ENCODE measurements around the gene PPP2R2C.

Gene PPP2R2C

GRCh38 chr4:6372649-6373525 lies 99.5 kb downstream of the PPP2R2C start:
- Histone ChIP-seq H3K36me3 (ENCODE audit: insufficient read depth, insufficient read length, low read length) (no peaks in the 10 kb centered on the region), H3K9ac (ENCODE audit: insufficient read length, low read depth) (no peak overlapping the region), H3K4me3 (ENCODE audit: insufficient read length, low read depth) (no peak overlapping the region), H3K9me3 (ENCODE audit: insufficient read depth, low read length) (no peaks in the 10 kb centered on the region), H3K4me1 (ENCODE audit: insufficient read depth, insufficient read length) (peaks cover 13% of the 10 kb centered on the region), H3K27me3 (ENCODE audit: insufficient read depth, insufficient read length) (peaks cover 9% of the 10 kb centered on the region)
- DNase-seq (ENCODE audit: low read depth, low spot score) = no peak
- TF ChIP-seq SUZ12 (IDR thresholded peaks at IDR 0.05; ENCODE audit: extremely low read depth, insufficient read depth, insufficient read length) (no peak), YY1 (IDR thresholded peaks at IDR 0.05; ENCODE audit: insufficient read depth, insufficient read length) (no peak), ZNF274 (IDR thresholded peaks at IDR 0.05; ENCODE audit: low read depth, low read length) (no peak)

GRCh38 chr4:6371812-6372211 lies 100.6 kb downstream of the PPP2R2C start:
- H3K27me3 ChIP-seq (ENCODE audit: insufficient read depth, insufficient read length) = peaks cover 9% of the 10 kb centered on the region
- peaks cover 13% of the 10 kb centered on the region for H3K4me1 ChIP-seq (ENCODE audit: insufficient read depth, insufficient read length)
- H3K4me3 ChIP-seq (ENCODE audit: insufficient read length, low read depth) = no peak overlapping the region
- no peak for DNase-seq (ENCODE audit: low read depth, low spot score)
- no peak overlapping the region for H3K9ac ChIP-seq (ENCODE audit: insufficient read length, low read depth)
- no peaks in the 10 kb centered on the region for H3K9me3 ChIP-seq (ENCODE audit: insufficient read depth, low read length)
- no peaks in the 10 kb centered on the region for H3K36me3 ChIP-seq (ENCODE audit: insufficient read depth, insufficient read length, low read length)
- TF ChIP-seq YY1 (IDR thresholded peaks at IDR 0.05; ENCODE audit: insufficient read depth, insufficient read length) = no peak
- TF ChIP-seq SUZ12 (IDR thresholded peaks at IDR 0.05; ENCODE audit: extremely low read depth, insufficient read depth, insufficient read length) = no peak
- TF ChIP-seq ZNF274 (IDR thresholded peaks at IDR 0.05; ENCODE audit: low read depth, low read length) = no peak

GRCh38 chr4:6371271-6371670 lies 101.1 kb downstream of the PPP2R2C start:
- TF ChIP-seq YY1 (IDR thresholded peaks at IDR 0.05; ENCODE audit: insufficient read depth, insufficient read length) (no peak), SUZ12 (IDR thresholded peaks at IDR 0.05; ENCODE audit: extremely low read depth, insufficient read depth, insufficient read length) (no peak), ZNF274 (IDR thresholded peaks at IDR 0.05; ENCODE audit: low read depth, low read length) (no peak)
- no peak overlapping the region for H3K9ac ChIP-seq (ENCODE audit: insufficient read length, low read depth)
- H3K4me1 ChIP-seq (ENCODE audit: insufficient read depth, insufficient read length) = peaks cover 13% of the 10 kb centered on the region
- no peak overlapping the region for H3K4me3 ChIP-seq (ENCODE audit: insufficient read length, low read depth)
- peaks cover 9% of the 10 kb centered on the region for H3K27me3 ChIP-seq (ENCODE audit: insufficient read depth, insufficient read length)
- H3K36me3 ChIP-seq (ENCODE audit: insufficient read depth, insufficient read length, low read length) = no peaks in the 10 kb centered on the region
- no peaks in the 10 kb centered on the region for H3K9me3 ChIP-seq (ENCODE audit: insufficient read depth, low read length)
- DNase-seq (ENCODE audit: low read depth, low spot score) = no peak

DNA sequence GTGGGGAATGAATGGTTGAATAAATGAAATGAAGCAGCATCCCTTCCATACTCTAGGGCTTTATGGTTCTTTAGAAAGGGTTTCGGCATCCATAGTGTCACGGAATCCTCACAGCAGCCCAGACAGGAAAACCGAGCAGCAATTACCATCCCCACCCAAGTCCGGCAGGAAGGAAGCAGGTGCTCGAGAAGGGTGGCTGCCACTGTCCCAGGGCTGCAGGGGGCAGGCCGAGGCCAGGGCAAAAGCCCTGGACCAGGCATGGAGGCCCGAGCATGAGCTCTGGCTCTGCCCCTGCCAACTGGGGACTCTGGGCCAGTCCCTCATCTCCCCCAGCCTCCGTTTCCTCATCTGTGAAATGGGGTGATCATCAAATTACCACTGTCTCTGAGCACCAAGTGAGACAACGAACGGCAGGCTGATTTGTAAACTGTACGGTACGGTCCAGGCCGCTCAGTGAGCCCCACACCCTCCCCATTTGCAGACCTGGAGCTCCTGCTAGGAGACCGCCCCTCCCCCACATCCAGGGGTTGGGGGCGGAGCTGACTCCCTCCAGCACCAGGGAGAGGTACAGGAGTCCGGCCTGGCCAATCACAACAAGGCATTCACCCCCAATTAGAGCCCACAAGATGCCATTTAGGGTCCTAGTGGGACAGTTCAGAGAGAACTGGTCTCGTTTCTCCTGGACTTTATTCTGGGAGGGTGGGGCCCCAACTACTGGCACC lies 102.3 kb downstream of the PPP2R2C start:
- Histone ChIP-seq H3K4me1 (ENCODE audit: insufficient read depth, insufficient read length) (peaks cover 18% of the 10 kb centered on the region), H3K4me3 (ENCODE audit: insufficient read length, low read depth) (no peak overlapping the region), H3K36me3 (ENCODE audit: insufficient read depth, insufficient read length, low read length) (no peaks in the 10 kb centered on the region), H3K9ac (ENCODE audit: insufficient read length, low read depth) (peak overlapping the region; percentile 33), H3K27me3 (ENCODE audit: insufficient read depth, insufficient read length) (peaks cover 9% of the 10 kb centered on the region), H3K9me3 (ENCODE audit: insufficient read depth, low read length) (no peaks in the 10 kb centered on the region)
- DNase-seq (ENCODE audit: low read depth, low spot score) = no peak
- no peak for TF ChIP-seq YY1 (IDR thresholded peaks at IDR 0.05; ENCODE audit: insufficient read depth, insufficient read length)
- no peak for TF ChIP-seq ZNF274 (IDR thresholded peaks at IDR 0.05; ENCODE audit: low read depth, low read length)

DNA sequence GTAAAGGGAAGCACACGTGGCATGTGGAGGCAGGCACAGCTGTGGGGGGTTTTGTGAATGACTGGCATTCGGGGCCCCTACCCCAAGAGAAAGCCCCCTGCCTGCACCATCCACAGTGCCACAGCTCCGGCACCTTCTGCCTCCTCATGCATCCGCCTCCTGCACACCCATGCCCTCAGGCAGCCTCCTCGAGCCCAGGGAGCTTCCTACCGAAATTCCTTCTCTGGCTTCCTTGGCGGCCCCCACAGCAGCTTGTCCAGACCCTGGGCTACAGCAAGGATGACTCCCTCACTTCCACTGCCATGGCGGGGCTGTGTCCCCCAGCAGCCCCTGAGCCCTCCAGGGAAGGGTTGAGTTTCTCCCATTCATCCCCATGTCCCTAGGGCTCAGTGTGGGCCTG lies 102.9 kb downstream of the PPP2R2C start:
- Histone ChIP-seq H3K9me3 (ENCODE audit: insufficient read depth, low read length) (no peaks in the 10 kb centered on the region), H3K4me3 (ENCODE audit: insufficient read length, low read depth) (no peak overlapping the region), H3K4me1 (ENCODE audit: insufficient read depth, insufficient read length) (peaks cover 19% of the 10 kb centered on the region), H3K36me3 (ENCODE audit: insufficient read depth, insufficient read length, low read length) (no peaks in the 10 kb centered on the region), H3K9ac (ENCODE audit: insufficient read length, low read depth) (no peak overlapping the region), H3K27me3 (ENCODE audit: insufficient read depth, insufficient read length) (peaks cover 9% of the 10 kb centered on the region)
- TF ChIP-seq ZNF274 (IDR thresholded peaks at IDR 0.05; ENCODE audit: low read depth, low read length) (no peak), SUZ12 (IDR thresholded peaks at IDR 0.05; ENCODE audit: extremely low read depth, insufficient read depth, insufficient read length) (no peak), YY1 (IDR thresholded peaks at IDR 0.05; ENCODE audit: insufficient read depth, insufficient read length) (no peak)
- no peak for DNase-seq (ENCODE audit: low read depth, low spot score)

DNA sequence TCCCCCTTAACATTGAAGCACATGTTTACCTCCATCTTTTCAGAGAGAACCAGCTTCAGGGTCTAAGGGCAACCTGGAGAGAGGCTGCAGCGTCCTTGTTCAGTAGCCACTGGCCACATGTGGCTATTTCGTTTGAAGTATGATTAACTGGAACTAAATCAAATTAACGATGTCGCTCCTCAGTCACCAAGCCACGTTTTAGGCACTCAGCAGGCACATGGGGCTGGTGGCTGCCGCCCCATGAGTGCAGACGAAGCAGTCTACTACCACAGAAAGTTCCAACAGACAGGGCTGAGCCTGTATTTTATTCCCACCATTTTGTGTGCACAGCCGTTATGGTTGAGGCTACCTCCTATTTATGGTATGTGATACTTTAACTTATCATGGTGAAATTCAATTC lies 103.4 kb downstream of the PPP2R2C start:
- DNase-seq (ENCODE audit: low read depth, low spot score) = no peak
- Histone ChIP-seq H3K27me3 (ENCODE audit: insufficient read depth, insufficient read length) (peaks cover 9% of the 10 kb centered on the region), H3K9ac (ENCODE audit: insufficient read length, low read depth) (no peak overlapping the region), H3K9me3 (ENCODE audit: insufficient read depth, low read length) (no peaks in the 10 kb centered on the region), H3K4me3 (ENCODE audit: insufficient read length, low read depth) (no peak overlapping the region), H3K36me3 (ENCODE audit: insufficient read depth, insufficient read length, low read length) (no peaks in the 10 kb centered on the region), H3K4me1 (ENCODE audit: insufficient read depth, insufficient read length) (peaks cover 19% of the 10 kb centered on the region)
- TF ChIP-seq SUZ12 (IDR thresholded peaks at IDR 0.05; ENCODE audit: extremely low read depth, insufficient read depth, insufficient read length) (no peak), YY1 (IDR thresholded peaks at IDR 0.05; ENCODE audit: insufficient read depth, insufficient read length) (no peak), ZNF274 (IDR thresholded peaks at IDR 0.05; ENCODE audit: low read depth, low read length) (no peak)

DNA sequence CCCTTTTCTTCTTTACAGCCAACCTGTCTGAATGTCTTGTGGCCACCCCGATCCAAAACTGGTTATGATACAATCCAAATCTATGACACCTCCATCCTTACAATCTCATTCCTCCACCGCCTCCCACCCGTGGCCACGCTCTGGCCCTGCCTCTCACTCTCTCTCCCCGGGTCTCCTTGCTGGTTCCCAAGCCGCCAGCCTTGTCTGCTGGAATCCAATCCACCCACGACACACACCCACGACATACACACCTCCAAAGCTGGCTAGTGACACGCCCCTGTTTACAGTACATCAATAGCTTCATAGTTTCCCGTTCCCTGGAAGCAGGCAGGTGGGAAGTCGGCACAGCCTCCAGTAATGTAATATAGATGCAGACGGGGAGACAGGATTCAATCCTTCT lies 103.8 kb downstream of the PPP2R2C start:
- Histone ChIP-seq H3K4me3 (ENCODE audit: insufficient read length, low read depth) (no peak overlapping the region), H3K27me3 (ENCODE audit: insufficient read depth, insufficient read length) (peaks cover 9% of the 10 kb centered on the region), H3K4me1 (ENCODE audit: insufficient read depth, insufficient read length) (peaks cover 19% of the 10 kb centered on the region), H3K9me3 (ENCODE audit: insufficient read depth, low read length) (no peaks in the 10 kb centered on the region), H3K36me3 (ENCODE audit: insufficient read depth, insufficient read length, low read length) (no peaks in the 10 kb centered on the region), H3K9ac (ENCODE audit: insufficient read length, low read depth) (no peak overlapping the region)
- DNase-seq (ENCODE audit: low read depth, low spot score) = no peak
- TF ChIP-seq ZNF274 (IDR thresholded peaks at IDR 0.05; ENCODE audit: low read depth, low read length) = no peak
- no peak for TF ChIP-seq SUZ12 (IDR thresholded peaks at IDR 0.05; ENCODE audit: extremely low read depth, insufficient read depth, insufficient read length)
- no peak for TF ChIP-seq YY1 (IDR thresholded peaks at IDR 0.05; ENCODE audit: insufficient read depth, insufficient read length)

Data from NT2/D1 (cell line).